Caco-2 (cell line): ENCODE data around the gene BASP1. TPM values are rescaled to one million over a fixed set of nuclear protein-coding genes. Genes with fewer than 3 reads are reported as not detected.
A peak's percentile ranks its signal among the peaks of the same experiment; 100 is the strongest.

ENCODE experiments used
- BruUV-seq: library from RNA; stranded (reverse); fragments of 400-500 nt; replicated peaks from 2 replicates; lab custom pipeline; 2021; lab: Mats Ljungman, UMichigan
- CTCF ChIA-PET: fragments of 300-600 bp; sonication (Branson Sonifier 250); formaldehyde crosslinking; loops from one replicate; lab custom pipeline; 2022; ENCODE audit warnings: antibody characterized with exemption; lab: Charles Lee
- POLR2A ChIA-PET: fragments of 300-600 bp; sonication (Branson Sonifier 250); formaldehyde crosslinking; loops from one replicate; lab custom pipeline; 2022; ENCODE audit warnings: antibody characterized with exemption; lab: Charles Lee
- DNase-seq, 2 experiments: peaks; one replicate each; pipeline versions ENCODE4 v3.0.0 to v3.0.0-alpha.2; 2020 to 2022
- H3K27me3 ChIP-seq: replicated peaks from 2 replicates; pipeline ENCODE4 v1.6.0; 2011; ENCODE audit warnings: low read length; ENCODE audit not compliant: control insufficient read depth, insufficient read depth
- H3K36me3 ChIP-seq: 2 replicates; pipeline ENCODE4 v1.5.1; 2011; ENCODE audit warnings: low read length; ENCODE audit not compliant: control insufficient read depth, insufficient read depth
- H3K4me1 ChIP-seq: fragments of 250-450 bp; sonication (Bioruptor Pico); 2 replicates; pipeline ENCODE4 v1.5.1; 2020; ENCODE audit warnings: mild to moderate bottlenecking
- H3K4me3 ChIP-seq: 2 replicates; pipeline ENCODE4 v1.5.1; 2011; ENCODE audit warnings: low read depth, mild to moderate bottlenecking, control low read depth, low read length
- H3K9me3 ChIP-seq: fragments of 250-450 bp; sonication (Bioruptor Pico); 2 replicates; pipeline ENCODE4 v1.5.1; 2020; ENCODE audit warnings: mild to moderate bottlenecking, moderate library complexity
- H3K27ac Mint-ChIP-seq: one replicate; pipeline ENCODE4 v1.8.0; 2022; ENCODE audit warnings: mixed read lengths; ENCODE audit not compliant: unreplicated experiment
- H3K27me3 Mint-ChIP-seq: one replicate; pipeline ENCODE4 v1.8.0; 2022; ENCODE audit warnings: mixed read lengths; ENCODE audit not compliant: insufficient read depth, unreplicated experiment
- H3K36me3 Mint-ChIP-seq: one replicate; pipeline ENCODE4 v1.8.0; 2022; ENCODE audit warnings: mild to moderate bottlenecking, mixed read lengths; ENCODE audit not compliant: insufficient read depth, unreplicated experiment
- H3K4me1 Mint-ChIP-seq: one replicate; pipeline ENCODE4 v1.8.0; 2022; ENCODE audit warnings: low read depth, mixed read lengths; ENCODE audit not compliant: unreplicated experiment
- H3K4me3 Mint-ChIP-seq: one replicate; pipeline ENCODE4 v1.8.0; 2022; ENCODE audit warnings: mild to moderate bottlenecking, moderate library complexity, mixed read lengths; ENCODE audit not compliant: unreplicated experiment
- H3K9me3 Mint-ChIP-seq: one replicate; pipeline ENCODE4 v1.8.0; 2022; ENCODE audit warnings: mixed read lengths; ENCODE audit not compliant: unreplicated experiment
- intact Hi-C: fragments of 100-400 bp; cut with micrococcal nuclease; formaldehyde crosslinking; loops from one replicate; pipeline ENCODE4 v1.10.0; 2022; ENCODE audit not compliant: unreplicated experiment
- total RNA-seq: library from RNA; stranded (reverse); gene quantifications from 2 replicates; pipeline ENCODE4 v1.2.3, GENCODE V29; 2022
- TF ChIP-seq, protein P1 (sequence below), 2 experiments: fragments of 200-600 bp in 1 of 2; IDR thresholded peaks; 1 replicate in 1 of 2; 2 replicates in 1 of 2; pipeline versions ENCODE4 v1.5.1 to v1.8.0; 2011 to 2022; ENCODE audit warnings: antibody characterized with exemption in 1 of 2, control low read depth in 1 of 2, inconsistent platforms in 1 of 2, low read depth in 1 of 2, low read length in 1 of 2, mild to moderate bottlenecking in 1 of 2, moderate library complexity in 1 of 2; ENCODE audit not compliant: insufficient read depth in 1 of 2, severe bottlenecking in 1 of 2, unreplicated experiment in 1 of 2

The BASP1 gene
- total RNA-seq, 1 experiment from 2014 or later, result 78.1 TPM

DNA sequence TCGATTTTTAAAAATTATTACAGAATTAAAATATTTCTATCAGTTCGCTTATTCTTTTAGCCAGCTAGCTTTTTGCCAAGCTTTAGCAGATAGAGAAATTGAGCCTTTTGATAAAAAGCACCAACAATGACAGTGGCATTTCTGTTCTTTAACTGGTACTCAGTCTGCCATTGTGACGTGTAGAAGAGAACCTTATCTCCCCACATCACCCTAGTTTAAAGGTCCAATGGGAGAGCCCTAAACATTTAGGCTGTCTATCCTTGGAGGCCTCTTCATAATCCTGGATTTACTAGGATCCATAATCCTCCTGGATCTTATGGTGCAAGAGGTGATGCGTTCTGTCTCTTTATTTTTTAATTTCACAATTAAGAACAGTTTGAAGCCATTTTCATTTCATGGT, 3.0 kb downstream of the BASP1 start:
- CTCF ChIA-PET, result no interaction called here
- Mint-ChIP-seq H3K27me3 (no peaks in the 10 kb centered on the region), H3K36me3 (peaks cover 31% of the 10 kb centered on the region), H3K27ac (no peak overlapping the region), H3K9me3 (no peaks in the 10 kb centered on the region), H3K4me1 (peaks cover 39% of the 10 kb centered on the region), H3K4me3 (no peak overlapping the region)
- no peaks in the 10 kb centered on the region for H3K27me3 ChIP-seq
- POLR2A ChIA-PET, result no interaction called here
- no peaks in the 10 kb centered on the region for H3K9me3 ChIP-seq
- peaks cover 38% of the 10 kb centered on the region for H3K4me1 ChIP-seq
- intact Hi-C loops, result loop anchor here (5.0 kb wide), 1 partner anchor 72 kb away; no protein-coding TSS in a partner anchor
- no TSS peak for BruUV-seq
- no peak for DNase-seq
- TF ChIP-seq, protein P1, sequence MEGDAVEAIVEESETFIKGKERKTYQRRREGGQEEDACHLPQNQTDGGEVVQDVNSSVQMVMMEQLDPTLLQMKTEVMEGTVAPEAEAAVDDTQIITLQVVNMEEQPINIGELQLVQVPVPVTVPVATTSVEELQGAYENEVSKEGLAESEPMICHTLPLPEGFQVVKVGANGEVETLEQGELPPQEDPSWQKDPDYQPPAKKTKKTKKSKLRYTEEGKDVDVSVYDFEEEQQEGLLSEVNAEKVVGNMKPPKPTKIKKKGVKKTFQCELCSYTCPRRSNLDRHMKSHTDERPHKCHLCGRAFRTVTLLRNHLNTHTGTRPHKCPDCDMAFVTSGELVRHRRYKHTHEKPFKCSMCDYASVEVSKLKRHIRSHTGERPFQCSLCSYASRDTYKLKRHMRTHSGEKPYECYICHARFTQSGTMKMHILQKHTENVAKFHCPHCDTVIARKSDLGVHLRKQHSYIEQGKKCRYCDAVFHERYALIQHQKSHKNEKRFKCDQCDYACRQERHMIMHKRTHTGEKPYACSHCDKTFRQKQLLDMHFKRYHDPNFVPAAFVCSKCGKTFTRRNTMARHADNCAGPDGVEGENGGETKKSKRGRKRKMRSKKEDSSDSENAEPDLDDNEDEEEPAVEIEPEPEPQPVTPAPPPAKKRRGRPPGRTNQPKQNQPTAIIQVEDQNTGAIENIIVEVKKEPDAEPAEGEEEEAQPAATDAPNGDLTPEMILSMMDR (IDR thresholded peaks at IDR 0.05; ENCODE audit: insufficient read depth in 1 of 2, low read depth in 1 of 2, low read length in 1 of 2, severe bottlenecking in 1 of 2, unreplicated experiment in 1 of 2), result no peak
- no peak overlapping the region for H3K4me3 ChIP-seq
- no peaks in the 10 kb centered on the region for H3K36me3 ChIP-seq

DNA sequence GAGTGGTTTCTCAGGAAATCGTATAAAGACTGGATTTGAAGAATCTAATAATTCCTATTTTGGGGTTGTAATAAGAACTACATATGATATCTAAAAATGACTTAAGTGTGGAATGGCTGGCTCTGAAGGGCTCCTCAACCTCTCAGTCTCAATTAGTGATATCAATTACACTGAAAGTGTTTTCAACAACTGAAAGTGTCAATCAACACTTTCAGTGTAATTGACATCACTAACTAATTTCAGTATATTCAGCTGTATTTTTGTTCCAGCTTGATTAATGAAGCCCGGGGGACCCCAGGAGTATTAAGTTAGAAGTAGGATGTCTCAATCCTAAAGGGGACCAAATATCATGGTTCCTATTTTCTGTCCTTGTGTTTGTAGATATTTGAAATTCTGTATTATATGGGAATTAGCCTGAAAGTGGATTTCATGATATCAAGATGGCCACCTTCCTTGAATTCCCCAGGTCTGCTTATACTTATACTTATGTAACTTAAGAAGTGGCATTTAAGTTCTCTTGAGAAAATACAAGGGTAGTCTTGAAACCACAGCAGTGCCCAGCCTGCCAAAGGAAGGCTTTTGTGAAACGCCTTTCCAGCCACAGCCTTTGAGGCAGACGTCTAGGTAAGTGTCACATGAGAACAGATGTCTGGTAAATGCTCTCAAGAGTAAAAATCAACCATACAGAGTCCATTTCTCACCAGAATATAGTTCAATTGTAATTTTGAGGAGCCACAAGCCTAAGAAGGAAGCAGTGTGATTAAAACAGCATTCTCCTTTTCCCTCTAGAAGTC, 4.6 kb downstream of the BASP1 start:
- no peak overlapping the region for H3K27ac Mint-ChIP-seq
- peaks cover 37% of the 10 kb centered on the region for H3K36me3 Mint-ChIP-seq
- H3K27me3 ChIP-seq, result no peaks in the 10 kb centered on the region
- CTCF ChIA-PET, result no interaction called here
- peaks cover 47% of the 10 kb centered on the region for H3K4me1 Mint-ChIP-seq
- H3K4me3 Mint-ChIP-seq, result no peak overlapping the region
- TF ChIP-seq, protein P1 (IDR thresholded peaks at IDR 0.05; ENCODE audit: insufficient read depth in 1 of 2, low read depth in 1 of 2, low read length in 1 of 2, severe bottlenecking in 1 of 2, unreplicated experiment in 1 of 2), result no peak
- no peaks in the 10 kb centered on the region for H3K27me3 Mint-ChIP-seq
- H3K4me3 ChIP-seq, result no peak overlapping the region
- no peaks in the 10 kb centered on the region for H3K36me3 ChIP-seq
- POLR2A ChIA-PET, result no interaction called here
- peaks cover 43% of the 10 kb centered on the region for H3K4me1 ChIP-seq
- no peak for DNase-seq
- no peaks in the 10 kb centered on the region for H3K9me3 Mint-ChIP-seq
- H3K9me3 ChIP-seq, result no peaks in the 10 kb centered on the region
- intact Hi-C loops, result loop anchor here (5.0 kb wide), 1 partner anchor 70 kb away; no protein-coding TSS in a partner anchor
- no TSS peak for BruUV-seq

DNA sequence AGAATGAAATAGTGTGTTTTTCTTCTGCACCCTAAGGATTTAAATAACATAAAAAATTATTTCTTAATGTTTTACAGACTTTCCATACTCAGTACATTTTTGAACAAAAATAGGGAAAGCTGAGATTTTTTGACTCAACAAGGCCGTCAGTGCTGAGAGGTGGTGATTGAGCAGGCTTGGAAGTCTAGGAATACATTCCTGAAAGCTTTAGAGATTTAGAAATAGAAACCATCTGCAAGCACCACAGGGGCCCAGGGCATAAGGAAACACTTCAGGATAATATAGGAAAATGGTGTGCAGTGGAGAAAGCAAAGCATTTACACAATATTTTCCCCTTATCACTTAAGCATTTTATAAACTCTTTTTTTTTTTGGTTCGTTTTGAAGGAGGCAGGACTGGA, 5.2 kb downstream of the BASP1 start:
- peaks cover 40% of the 10 kb centered on the region for H3K36me3 Mint-ChIP-seq
- peak overlapping the region; percentile 57 for H3K27ac Mint-ChIP-seq
- no peaks in the 10 kb centered on the region for H3K36me3 ChIP-seq
- no peaks in the 10 kb centered on the region for H3K27me3 Mint-ChIP-seq
- no peak for DNase-seq
- intact Hi-C loops, result loop anchor here (1.0 to 5.0 kb wide), 2 partner anchors 70 to 84 kb away; no protein-coding TSS in a partner anchor
- ChIA-PET CTCF (interaction anchor here (0.5 kb wide), 1 partner anchor 663 kb away, joined by 5 read pairs; no protein-coding TSS in a partner anchor), POLR2A (no interaction called here)
- no peaks in the 10 kb centered on the region for H3K9me3 ChIP-seq
- no peak overlapping the region for H3K4me3 ChIP-seq
- peaks cover 47% of the 10 kb centered on the region for H3K4me1 Mint-ChIP-seq
- BruUV-seq, result no TSS peak
- peak overlapping the region; percentile 57 for H3K4me3 Mint-ChIP-seq
- H3K4me1 ChIP-seq, result peaks cover 43% of the 10 kb centered on the region
- TF ChIP-seq, protein P1 (IDR thresholded peaks at IDR 0.05; ENCODE audit: insufficient read depth in 1 of 2, low read depth in 1 of 2, low read length in 1 of 2, severe bottlenecking in 1 of 2, unreplicated experiment in 1 of 2), result no peak
- H3K27me3 ChIP-seq, result no peaks in the 10 kb centered on the region
- no peaks in the 10 kb centered on the region for H3K9me3 Mint-ChIP-seq
